HCT116 (cell line): Measurements from ENCODE around the gene HGFAC. TPM values are rescaled to one million over a fixed set of nuclear protein-coding genes. Genes with fewer than 3 reads are reported as not detected.

Experiments used
- ATAC-seq: fragments of 200-7000 bp; cut with Tn5 transposase; 2 replicates; pipeline ENCODE4 v1.9.1; 2020; ENCODE audit warnings: mild to moderate bottlenecking, moderate library complexity
- BruUV-seq: library from RNA; stranded (reverse); fragments of 400-500 nt; replicated peaks from 2 replicates; lab custom pipeline; 2021; lab: Mats Ljungman, UMichigan
- CTCF ChIA-PET: fragments of 300-600 bp; sonication (Branson Sonifier 250); formaldehyde crosslinking; loops from one replicate; lab custom pipeline; 2021; ENCODE audit warnings: antibody characterized with exemption; lab: Charles Lee
- POLR2A ChIA-PET: fragments of 300-600, 350-600 bp; sonication (Branson Sonifier 250); formaldehyde crosslinking; loops from one replicate; lab custom pipeline; 2021; ENCODE audit warnings: antibody characterized with exemption; lab: Charles Lee
- RAD21 ChIA-PET, 2 experiments: fragments of 300-600 bp; sonication (Branson Sonifier 250); formaldehyde crosslinking; loops; one replicate each; lab custom pipeline; 2023; ENCODE audit warnings: low total read pairs in 2 of 2; ENCODE audit not compliant: uncharacterized antibody in 2 of 2, unreplicated experiment in 2 of 2, low non-redundant PET in 1 of 2; lab: Charles Lee
- DNase-seq: peaks from one replicate; pipeline ENCODE4 v3.0.0-alpha.2; 2010; ENCODE audit warnings: low read depth, low spot score
- H2AFZ ChIP-seq: fragments of 200-600 bp; shearing (Covaris generic), sonication (generic); 2 replicates; pipeline ENCODE4 v1.6.1; 2017; ENCODE audit warnings: low read depth, mixed run types, mixed read lengths, antibody characterized with exemption, low read length; ENCODE audit not compliant: poor library complexity, severe bottlenecking
- H3K27ac ChIP-seq: 2 replicates; pipeline ENCODE4 v1.5.1; 2012; ENCODE audit warnings: low read depth, low read length
- H3K27me3 ChIP-seq: fragments of 200-600 bp; sonication (generic); 2 replicates; pipeline ENCODE4 v1.6.1; 2016; ENCODE audit warnings: mixed run types, low read length, mixed read lengths; ENCODE audit not compliant: insufficient read depth
- H3K36me3 ChIP-seq, 2 experiments: fragments of 200-500 bp in 1 of 2; fragments of 200-600 bp in 1 of 2; sonication (Bioruptor generic) in 1 of 2; sonication (generic) in 1 of 2; 2 replicates each; pipeline versions ENCODE4 v1.5.1 to v1.6.1; 2014 to 2016; ENCODE audit warnings: low read length in 2 of 2, inconsistent platforms in 1 of 2, mixed read lengths in 1 of 2, mixed run types in 1 of 2; ENCODE audit not compliant: insufficient read depth in 2 of 2, control insufficient read depth in 1 of 2
- H3K4me1 ChIP-seq, 2 experiments: fragments of 200-600 bp in 1 of 2; sonication (generic) in 1 of 2; 2 replicates each; pipeline versions ENCODE4 v1.5.1 to v1.6.1; 2012 to 2017; ENCODE audit warnings: low read length in 2 of 2, inconsistent platforms in 1 of 2, mild to moderate bottlenecking in 1 of 2, mixed read lengths in 1 of 2, mixed run types in 1 of 2, moderate library complexity in 1 of 2; ENCODE audit not compliant: insufficient read depth in 2 of 2, control insufficient read depth in 1 of 2
- H3K4me2 ChIP-seq: fragments of 200-600 bp; sonication (generic); 2 replicates; pipeline ENCODE4 v1.6.1; 2017; ENCODE audit warnings: mixed run types, low read length, mixed read lengths
- H3K4me3 ChIP-seq, 2 experiments: fragments of 200-600 bp in 1 of 2; sonication (generic) in 1 of 2; replicated peaks in 1 of 2; 2 replicates each; pipeline ENCODE4 v1.5.1; 2011 to 2016; ENCODE audit warnings: low read length in 2 of 2, control low read depth in 1 of 2, low read depth in 1 of 2, mild to moderate bottlenecking in 1 of 2, mixed read lengths in 1 of 2, mixed run types in 1 of 2
- H3K79me2 ChIP-seq: fragments of 200-600 bp; sonication (generic); 2 replicates; pipeline ENCODE4 v1.6.1; 2017; ENCODE audit warnings: mild to moderate bottlenecking, mixed run types, low read length, moderate library complexity, mixed read lengths; ENCODE audit not compliant: insufficient read depth
- H3K9ac ChIP-seq: fragments of 200-600 bp; sonication (generic); 2 replicates; pipeline ENCODE4 v1.6.1; 2016; ENCODE audit warnings: low read length, mixed read lengths
- H3K9me2 ChIP-seq: fragments of 200-600 bp; sonication (generic), shearing (Covaris generic); 2 replicates; pipeline ENCODE4 v1.6.1; 2017; ENCODE audit warnings: mixed run types, mild to moderate bottlenecking, moderate library complexity; ENCODE audit not compliant: insufficient read depth
- H3K9me3 ChIP-seq, 2 experiments: fragments of 200-500 bp in 1 of 2; fragments of 200-600 bp in 1 of 2; sonication (Bioruptor generic) in 1 of 2; sonication (generic) in 1 of 2; 2 replicates each; pipeline ENCODE4 v1.6.1; 2014 to 2017; ENCODE audit warnings: low read length in 2 of 2, mixed read lengths in 2 of 2, inconsistent platforms in 1 of 2, low read depth in 1 of 2, mild to moderate bottlenecking in 1 of 2, mixed run types in 1 of 2, moderate library complexity in 1 of 2; ENCODE audit not compliant: control insufficient read depth in 1 of 2, insufficient read depth in 1 of 2
- H4K20me1 ChIP-seq: fragments of 200-600 bp; sonication (generic), shearing (Covaris generic); 2 replicates; pipeline ENCODE4 v1.6.1; 2017; ENCODE audit warnings: mixed run types, mild to moderate bottlenecking, moderate library complexity; ENCODE audit not compliant: insufficient read depth
- CEBPB ChIP-seq: IDR thresholded peaks from 2 replicates; pipeline ENCODE4 v1.6.1; 2012; ENCODE audit warnings: low read depth
- EZH2 ChIP-seq: fragments of 200-600 bp; sonication (generic); IDR thresholded peaks from 2 replicates; pipeline ENCODE4 v1.6.1; 2017; ENCODE audit warnings: antibody characterized with exemption, mixed run types
- EZH2phosphoT487 ChIP-seq: fragments of 200-600 bp; IDR thresholded peaks from 2 replicates; pipeline ENCODE4 v1.6.1; 2018; ENCODE audit warnings: antibody characterized with exemption, borderline replicate concordance
- FOSL1 ChIP-seq: IDR thresholded peaks from 2 replicates; pipeline ENCODE4 v1.6.1; 2012; ENCODE audit warnings: low read depth
- POLR2AphosphoS5 ChIP-seq: IDR thresholded peaks from 2 replicates; pipeline ENCODE4 v1.6.1; 2011; ENCODE audit warnings: mild to moderate bottlenecking, low read depth, low read length, moderate library complexity
- REST ChIP-seq: IDR thresholded peaks from 2 replicates; pipeline ENCODE4 v1.6.1; 2012; ENCODE audit warnings: low read depth
- SIN3A ChIP-seq: IDR thresholded peaks from 2 replicates; pipeline ENCODE4 v1.6.1; 2012; ENCODE audit warnings: low read depth
- SP1 ChIP-seq: IDR thresholded peaks from 2 replicates; pipeline ENCODE4 v1.6.1; 2012; ENCODE audit warnings: low read depth
- YY1 ChIP-seq: IDR thresholded peaks from 2 replicates; pipeline ENCODE4 v1.6.1; 2011; ENCODE audit warnings: low read length, low read depth, moderate library complexity, mild to moderate bottlenecking; ENCODE audit not compliant: insufficient replicate concordance; ENCODE audit errors: extremely low read depth
- ZFX ChIP-seq: fragments of 450-650 bp; IDR thresholded peaks from 2 replicates; pipeline ENCODE4 v1.6.1; 2017
- ZNF274 ChIP-seq: fragments of 200-500 bp; sonication (Bioruptor generic); IDR thresholded peaks from 2 replicates; pipeline ENCODE4 v1.6.1; 2014; ENCODE audit warnings: mild to moderate bottlenecking, low read depth, low read length, inconsistent platforms
- intact Hi-C: fragments of 100-400 bp; cut with micrococcal nuclease; formaldehyde crosslinking; loops from 2 replicates; pipeline ENCODE4 v1.10.0; 2022
- total RNA-seq: library from RNA; stranded (reverse); gene quantifications from one replicate; pipeline ENCODE4 v1.2.1, GENCODE V29; 2021; ENCODE audit not compliant: unreplicated experiment

The HGFAC gene
- total RNA-seq, 1 experiment from 2014 or later, result 1.1 TPM

DNA sequence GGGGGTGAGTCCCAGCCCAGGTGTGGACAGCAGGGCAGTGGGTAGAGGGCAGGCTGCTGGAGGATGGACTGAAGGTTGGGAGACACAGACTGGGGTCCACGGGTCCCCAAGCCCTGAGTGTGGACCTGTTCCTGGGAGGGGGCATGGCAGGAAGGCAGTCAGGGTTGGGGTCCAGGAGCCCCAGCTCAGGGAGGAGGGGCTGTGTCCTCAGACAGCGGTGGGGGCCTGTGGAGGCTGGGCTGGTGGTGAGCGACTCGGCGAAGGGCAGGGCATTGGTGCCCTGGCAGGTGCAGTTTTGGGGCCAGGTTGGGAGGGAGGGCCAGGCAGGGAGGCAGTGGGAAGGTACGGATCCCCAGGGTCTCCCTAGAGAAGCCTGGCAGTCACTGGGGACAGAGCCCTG, 55.3 kb downstream of the HGFAC start:
- Histone ChIP-seq H3K4me3 (no peak overlapping the region), H3K4me1 (no peaks in the 10 kb centered on the region), H3K4me2 (no peak overlapping the region), H3K79me2 (no peaks in the 10 kb centered on the region), H3K27me3 (no peaks in the 10 kb centered on the region), H3K9me3 (no peaks in the 10 kb centered on the region), H3K9ac (no peak overlapping the region), H4K20me1 (no peaks in the 10 kb centered on the region), H3K36me3 (no peaks in the 10 kb centered on the region), H3K27ac (no peak overlapping the region), H3K9me2 (no peaks in the 10 kb centered on the region), H2AFZ (no peak overlapping the region)
- ChIA-PET POLR2A (no interaction called here), CTCF (no interaction called here), RAD21 (no interaction called here)
- TF ChIP-seq FOSL1, result no peak
- no peak for TF ChIP-seq REST
- no peak for TF ChIP-seq ZFX
- no peak for TF ChIP-seq CEBPB
- TF ChIP-seq SIN3A, result no peak
- no peak for TF ChIP-seq ZNF274
- no peak for TF ChIP-seq YY1
- TF ChIP-seq SP1, result no peak
- TF ChIP-seq EZH2phosphoT487, result no peak
- TF ChIP-seq POLR2AphosphoS5, result no peak; the same call in 1 of the 2 replicates
- no peak for TF ChIP-seq EZH2
- ATAC-seq (no peak), DNase-seq (no peak)
- no TSS peak for BruUV-seq
- intact Hi-C loops, result no loop called here
